Astrocyte of the spinal cord (primary cell): Measurements from ENCODE around the gene SH2D2A.

Experiments
- DNase-seq: peaks from one replicate; pipeline ENCODE4 v3.0.0; 2011; ENCODE audit warnings: low read depth, low spot score
- H3K4me3 ChIP-seq: 2 replicates; pipeline ENCODE4 v1.5.1; 2011; ENCODE audit warnings: low read depth, mild to moderate bottlenecking, low read length, moderate library complexity
- in situ Hi-C: cut with HindIII; loops from 2 replicates; pipeline ENCODE4 v1.10.0; 2017; ENCODE audit warnings: low sequenced_read_pairs
- TF ChIP-seq, protein P1 (sequence below): IDR thresholded peaks from 2 replicates; pipeline ENCODE4 v1.5.1; 2012; ENCODE audit warnings: low read depth, mild to moderate bottlenecking, low read length, inconsistent platforms

Gene SH2D2A

GRCh38 chr1:156801409-156802121 lies 15.1 kb downstream of the SH2D2A start:
- in situ Hi-C loops = no loop called here
- TF ChIP-seq, protein P1, sequence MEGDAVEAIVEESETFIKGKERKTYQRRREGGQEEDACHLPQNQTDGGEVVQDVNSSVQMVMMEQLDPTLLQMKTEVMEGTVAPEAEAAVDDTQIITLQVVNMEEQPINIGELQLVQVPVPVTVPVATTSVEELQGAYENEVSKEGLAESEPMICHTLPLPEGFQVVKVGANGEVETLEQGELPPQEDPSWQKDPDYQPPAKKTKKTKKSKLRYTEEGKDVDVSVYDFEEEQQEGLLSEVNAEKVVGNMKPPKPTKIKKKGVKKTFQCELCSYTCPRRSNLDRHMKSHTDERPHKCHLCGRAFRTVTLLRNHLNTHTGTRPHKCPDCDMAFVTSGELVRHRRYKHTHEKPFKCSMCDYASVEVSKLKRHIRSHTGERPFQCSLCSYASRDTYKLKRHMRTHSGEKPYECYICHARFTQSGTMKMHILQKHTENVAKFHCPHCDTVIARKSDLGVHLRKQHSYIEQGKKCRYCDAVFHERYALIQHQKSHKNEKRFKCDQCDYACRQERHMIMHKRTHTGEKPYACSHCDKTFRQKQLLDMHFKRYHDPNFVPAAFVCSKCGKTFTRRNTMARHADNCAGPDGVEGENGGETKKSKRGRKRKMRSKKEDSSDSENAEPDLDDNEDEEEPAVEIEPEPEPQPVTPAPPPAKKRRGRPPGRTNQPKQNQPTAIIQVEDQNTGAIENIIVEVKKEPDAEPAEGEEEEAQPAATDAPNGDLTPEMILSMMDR = peak; percentile 49
- H3K4me3 ChIP-seq = no peak overlapping the region
- peak; percentile 86 for DNase-seq

DNA sequence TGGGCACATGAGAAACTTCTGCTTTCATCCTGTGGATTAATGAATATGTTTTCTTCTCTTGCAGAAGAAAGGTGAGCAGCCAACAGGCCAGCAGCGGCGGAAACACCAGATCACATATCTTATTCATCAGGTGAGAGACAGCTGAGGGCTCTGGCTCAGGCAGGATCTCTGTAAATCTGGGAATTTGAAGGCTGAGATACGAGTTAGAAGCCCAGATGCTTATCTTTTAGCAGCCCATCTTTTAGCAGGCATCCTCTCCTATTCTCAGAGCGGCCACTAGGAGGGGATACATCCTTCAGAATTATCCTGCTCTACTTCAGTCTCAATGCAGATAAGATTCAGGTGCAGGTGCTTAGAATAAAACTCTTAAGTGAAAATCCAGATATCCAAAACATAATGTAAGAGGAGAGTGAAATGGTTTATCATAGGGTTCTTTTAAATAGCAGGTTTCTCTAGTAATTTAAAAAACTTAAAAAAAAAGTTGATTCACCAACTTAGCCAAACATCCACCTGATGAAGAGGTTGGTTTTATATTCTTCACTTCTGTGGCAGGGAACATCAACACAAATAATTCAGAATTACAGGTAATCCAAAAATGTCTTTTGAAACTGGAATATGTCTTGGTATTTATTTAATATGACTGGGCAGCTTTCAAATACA lies 19.3 kb downstream of the SH2D2A start:
- TF ChIP-seq, protein P1 = peak; percentile 86
- peak; percentile 55 for DNase-seq
- no peak overlapping the region for H3K4me3 ChIP-seq
- in situ Hi-C loops = no loop called here

- in situ Hi-C loops = no loop called here
- H3K4me3 ChIP-seq = no peak overlapping the region
- TF ChIP-seq, protein P1 = no peak
- DNase-seq = no peak
These were observed 20.1 kb downstream of the SH2D2A start for GRCh38 chr1:156796340-156797097.

- no peak overlapping the region for H3K4me3 ChIP-seq
- peak; percentile 64 for DNase-seq
- in situ Hi-C loops = no loop called here
- TF ChIP-seq, protein P1 = no peak
These were observed 20.9 kb downstream of the SH2D2A start for GRCh38 chr1:156795787-156796186.

- TF ChIP-seq, protein P1 = no peak
- in situ Hi-C loops = no loop called here
- no peak for DNase-seq
- no peak overlapping the region for H3K4me3 ChIP-seq
These were observed 21.3 kb downstream of the SH2D2A start for GRCh38 chr1:156795374-156795733.

- no peak overlapping the region for H3K4me3 ChIP-seq
- TF ChIP-seq, protein P1 = no peak
- no peak for DNase-seq
- in situ Hi-C loops = no loop called here
These were observed 21.9 kb downstream of the SH2D2A start for GRCh38 chr1:156794506-156795373.
